Retinal pigment epithelial cell (primary cell): ENCODE results near the gene KRTAP10-2.
"Not testable (repeated sequence)": the region's sequence is repeated elsewhere in the genome, so short reads cannot be mapped to it uniquely, and the experiment has no call there.

Experiments used
- DNase-seq: peaks from one replicate; pipeline ENCODE4 v3.0.0-alpha.2; 2010; ENCODE audit warnings: low read depth
- H3K4me3 ChIP-seq: 2 replicates; pipeline ENCODE4 v1.5.1; 2011; ENCODE audit warnings: mild to moderate bottlenecking, low read length, control low read depth, moderate library complexity
- CTCF ChIP-seq: conservative IDR thresholded peaks from 2 replicates; pipeline ENCODE4 v1.5.1; 2011; ENCODE audit warnings: low read depth, low read length, control low read depth, inconsistent platforms

KRTAP10-2 gene

GRCh38 chr21:44551340-44551961 is at the start of gene KRTAP10-2:
TSS of gene KRTAP10-2 (minus strand) at chr21:44551505. CDS start at chr21:44551458, 47 bp downstream.
- no peak for DNase-seq

GRCh38 chr21:44601091-44601490 is 49.8 kb upstream of the KRTAP10-2 start:
- DNase-seq, H3K4me3 ChIP-seq: not testable (repeated sequence)

More at GRCh38 chr21:44551340-44551961, at the start of gene KRTAP10-2:
- H3K4me3 ChIP-seq = no peak within 1 kb of the TSS
- no peak for TF ChIP-seq CTCF

- not testable (repeated sequence) for DNase-seq, H3K4me3 ChIP-seq
Measured at GRCh38 chr21:44600118-44600978, 49.0 kb upstream of the KRTAP10-2 start, which contains the start of gene KRTAP10-7. TSS of gene KRTAP10-7 (plus strand) at chr21:44600597. CDS start at chr21:44600622, 25 bp downstream.

- no peak for TF ChIP-seq CTCF
Measured at GRCh38 chr21:44599264-44600029, 48.1 kb upstream of the KRTAP10-2 start.

GRCh38 chr21:44598061-44598460 is 46.8 kb upstream of the KRTAP10-2 start:
- no peak for TF ChIP-seq CTCF
- DNase-seq = no peak
- H3K4me3 ChIP-seq = no peak overlapping the region

More at GRCh38 chr21:44599264-44600029, 48.1 kb upstream of the KRTAP10-2 start:
- no peak for DNase-seq
- H3K4me3 ChIP-seq = no peak overlapping the region

- TF ChIP-seq CTCF = no peak
- DNase-seq = no peak
- no peak overlapping the region for H3K4me3 ChIP-seq
Measured at GRCh38 chr21:44596068-44596725, 44.9 kb upstream of the KRTAP10-2 start.

GRCh38 chr21:44595524-44595923 is 44.2 kb upstream of the KRTAP10-2 start:
- no peak for TF ChIP-seq CTCF
- no peak for DNase-seq
- no peak overlapping the region for H3K4me3 ChIP-seq
